ENCODE measurements around the gene TMEM184B. TPM values are rescaled to one million over a fixed set of nuclear protein-coding genes. Genes with fewer than 3 reads are reported as not detected.

The TMEM184B gene
- total and polyA plus RNA-seq, 2 donors from 2014 or later, result 22.9 to 54.1 TPM

GRCh38 chr22:38260761-38261681 is 11.8 kb downstream of the TMEM184B start:
- intact Hi-C loops (cut with DNase I), result no loop called here
- Histone ChIP-seq H3K4me1 (ENCODE audit: control insufficient read depth in 2 of 3, insufficient read depth in 2 of 3, low read depth in 1 of 3, low read length in 3 of 3) (peaks cover 3 to 21% (median 16%) of the 10 kb centered on the region in 3 donors), H3K36me3 (ENCODE audit: control insufficient read depth in 2 of 3, insufficient read depth in 3 of 3, low read length in 3 of 3) (no peaks in the 10 kb centered on the region), H3K27me3 (ENCODE audit: control insufficient read depth, insufficient read depth, low read length) (no peaks in the 10 kb centered on the region), H3K4me3 (ENCODE audit: low read length in 3 of 3) (peak overlapping the region in 1 of 3 donors; percentile 4), H3K9ac (ENCODE audit: low read length in 3 of 3) (peak overlapping the region in 1 of 3 donors; percentile 29), H3K27ac (ENCODE audit: low read depth in 2 of 2, low read length in 2 of 2) (peak overlapping the region; percentile 32 to 61), H3K9me3 (ENCODE audit: control insufficient read depth in 2 of 3, insufficient read depth in 1 of 3, low read length in 3 of 3) (no peaks in the 10 kb centered on the region)
- DNase-seq (peak in 2 of 5 donors; percentile 67 to 76), FAIRE-seq (no peak)
- no peak for TF ChIP-seq CTCF (IDR thresholded peaks at IDR 0.05; ENCODE audit: borderline replicate concordance, extremely low read depth, insufficient read depth)

- Histone ChIP-seq H3K4me1 (ENCODE audit: control insufficient read depth in 2 of 3, insufficient read depth in 2 of 3, low read depth in 1 of 3, low read length in 3 of 3) (peaks cover 3 to 20% (median 16%) of the 10 kb centered on the region in 3 donors), H3K9me3 (ENCODE audit: control insufficient read depth in 2 of 3, insufficient read depth in 1 of 3, low read length in 3 of 3) (no peaks in the 10 kb centered on the region)
Measured at GRCh38 chr22:38259370-38259769, 13.4 kb downstream of the TMEM184B start.

GRCh38 chr22:38258895-38259294 is 13.9 kb downstream of the TMEM184B start:
- Histone ChIP-seq H3K9me3 (ENCODE audit: control insufficient read depth in 2 of 3, insufficient read depth in 1 of 3, low read length in 3 of 3) (no peaks in the 10 kb centered on the region), H3K27ac (ENCODE audit: low read depth in 2 of 2, low read length in 2 of 2) (peak overlapping the region; percentile 49 to 84)
- DNase-seq, result peak in 1 of 5 donors; percentile 60

More at GRCh38 chr22:38259370-38259769, 13.4 kb downstream of the TMEM184B start:
- peak overlapping the region; percentile 26 to 84 for H3K27ac ChIP-seq (ENCODE audit: low read depth in 2 of 2, low read length in 2 of 2)
- no peak for DNase-seq
- H3K4me3 ChIP-seq (ENCODE audit: low read length in 3 of 3), result no peak overlapping the region
- no peak for TF ChIP-seq CTCF (IDR thresholded peaks at IDR 0.05; ENCODE audit: borderline replicate concordance, extremely low read depth, insufficient read depth)
- no peak for FAIRE-seq
- H3K27me3 ChIP-seq (ENCODE audit: control insufficient read depth, insufficient read depth, low read length), result no peaks in the 10 kb centered on the region
- H3K9ac ChIP-seq (ENCODE audit: low read length in 3 of 3), result no peak overlapping the region
- intact Hi-C loops (cut with DNase I), result no loop called here
- H3K36me3 ChIP-seq (ENCODE audit: control insufficient read depth in 2 of 3, insufficient read depth in 3 of 3, low read length in 3 of 3), result no peaks in the 10 kb centered on the region

More at GRCh38 chr22:38258895-38259294, 13.9 kb downstream of the TMEM184B start:
- intact Hi-C loops (cut with DNase I), result no loop called here
- FAIRE-seq, result no peak
- Histone ChIP-seq H3K36me3 (ENCODE audit: control insufficient read depth in 2 of 3, insufficient read depth in 3 of 3, low read length in 3 of 3) (no peaks in the 10 kb centered on the region), H3K27me3 (ENCODE audit: control insufficient read depth, insufficient read depth, low read length) (no peaks in the 10 kb centered on the region), H3K4me3 (ENCODE audit: low read length in 3 of 3) (no peak overlapping the region), H3K9ac (ENCODE audit: low read length in 3 of 3) (no peak overlapping the region), H3K4me1 (ENCODE audit: control insufficient read depth in 2 of 3, insufficient read depth in 2 of 3, low read depth in 1 of 3, low read length in 3 of 3) (peaks cover 3 to 20% (median 16%) of the 10 kb centered on the region in 3 donors)
- no peak for TF ChIP-seq CTCF (IDR thresholded peaks at IDR 0.05; ENCODE audit: borderline replicate concordance, extremely low read depth, insufficient read depth)
